ENCODE data around the gene IL19. TPM values are rescaled to one million over a fixed set of nuclear protein-coding genes. Genes with fewer than 3 reads are reported as not detected.

The IL19 gene
- total RNA-seq, 3 donors from 2014 or later, result not detected

DNA sequence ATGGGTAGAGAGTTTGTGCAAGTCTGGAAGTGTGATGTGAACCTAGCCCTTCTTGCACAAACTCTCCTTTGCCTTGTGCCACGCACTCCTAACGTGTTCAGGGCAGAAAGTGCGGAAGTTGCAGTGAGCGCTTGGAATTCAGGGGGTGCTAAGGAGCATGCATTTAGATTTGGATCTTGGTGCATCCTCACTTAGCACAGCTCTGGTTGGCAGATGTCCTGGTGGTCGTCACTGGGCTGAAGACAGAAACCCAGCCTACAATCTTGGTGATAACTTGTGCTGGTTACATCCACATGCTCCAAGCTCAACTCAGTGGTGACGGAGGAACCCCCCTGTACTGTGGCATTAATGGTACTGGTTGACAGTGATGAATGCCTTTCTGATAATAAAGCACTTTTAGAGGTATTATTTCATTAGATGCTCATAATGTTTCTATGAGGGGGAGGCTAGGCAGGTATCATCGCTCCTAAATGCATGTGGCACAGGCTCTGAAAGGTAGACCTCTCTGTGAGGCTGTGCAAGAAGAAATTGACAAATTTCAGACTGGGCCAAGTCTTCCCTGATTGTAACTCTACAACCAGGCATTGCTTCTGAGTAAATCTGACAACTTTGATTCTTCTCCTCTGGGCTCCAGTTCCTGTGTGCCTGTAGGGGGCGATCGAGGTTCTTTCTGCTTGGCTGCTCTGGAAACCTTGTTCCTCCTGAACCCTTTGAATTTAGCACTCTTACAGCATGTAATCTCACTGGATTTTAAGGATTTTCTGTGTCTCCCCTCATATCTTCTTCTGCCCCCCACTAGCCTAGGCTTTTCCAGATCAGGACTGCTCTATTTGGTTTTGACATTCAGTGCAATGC, 45.2 kb upstream of the IL19 start:
- no peak overlapping the region for H3K4me3 ChIP-seq
- TF ChIP-seq, protein P1, sequence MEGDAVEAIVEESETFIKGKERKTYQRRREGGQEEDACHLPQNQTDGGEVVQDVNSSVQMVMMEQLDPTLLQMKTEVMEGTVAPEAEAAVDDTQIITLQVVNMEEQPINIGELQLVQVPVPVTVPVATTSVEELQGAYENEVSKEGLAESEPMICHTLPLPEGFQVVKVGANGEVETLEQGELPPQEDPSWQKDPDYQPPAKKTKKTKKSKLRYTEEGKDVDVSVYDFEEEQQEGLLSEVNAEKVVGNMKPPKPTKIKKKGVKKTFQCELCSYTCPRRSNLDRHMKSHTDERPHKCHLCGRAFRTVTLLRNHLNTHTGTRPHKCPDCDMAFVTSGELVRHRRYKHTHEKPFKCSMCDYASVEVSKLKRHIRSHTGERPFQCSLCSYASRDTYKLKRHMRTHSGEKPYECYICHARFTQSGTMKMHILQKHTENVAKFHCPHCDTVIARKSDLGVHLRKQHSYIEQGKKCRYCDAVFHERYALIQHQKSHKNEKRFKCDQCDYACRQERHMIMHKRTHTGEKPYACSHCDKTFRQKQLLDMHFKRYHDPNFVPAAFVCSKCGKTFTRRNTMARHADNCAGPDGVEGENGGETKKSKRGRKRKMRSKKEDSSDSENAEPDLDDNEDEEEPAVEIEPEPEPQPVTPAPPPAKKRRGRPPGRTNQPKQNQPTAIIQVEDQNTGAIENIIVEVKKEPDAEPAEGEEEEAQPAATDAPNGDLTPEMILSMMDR (IDR thresholded peaks at IDR 0.05), result peak; percentile 40
- intact Hi-C loops (cut with DNase I, micrococcal nuclease), result loop anchor here in 1 of 2 donors (5.0 kb wide), 1 partner anchor 187 kb away; no protein-coding TSS in a partner anchor
- H3K9me3 ChIP-seq, result no peaks in the 10 kb centered on the region
- peaks cover 10% of the 10 kb centered on the region for H3K4me1 ChIP-seq (ENCODE audit: low read depth)
- H3K36me3 ChIP-seq (ENCODE audit: low read depth), result no peaks in the 10 kb centered on the region
- DNase-seq (peak in 1 of 3 donors; percentile 62), ATAC-seq (peak; percentile 64)

DNA sequence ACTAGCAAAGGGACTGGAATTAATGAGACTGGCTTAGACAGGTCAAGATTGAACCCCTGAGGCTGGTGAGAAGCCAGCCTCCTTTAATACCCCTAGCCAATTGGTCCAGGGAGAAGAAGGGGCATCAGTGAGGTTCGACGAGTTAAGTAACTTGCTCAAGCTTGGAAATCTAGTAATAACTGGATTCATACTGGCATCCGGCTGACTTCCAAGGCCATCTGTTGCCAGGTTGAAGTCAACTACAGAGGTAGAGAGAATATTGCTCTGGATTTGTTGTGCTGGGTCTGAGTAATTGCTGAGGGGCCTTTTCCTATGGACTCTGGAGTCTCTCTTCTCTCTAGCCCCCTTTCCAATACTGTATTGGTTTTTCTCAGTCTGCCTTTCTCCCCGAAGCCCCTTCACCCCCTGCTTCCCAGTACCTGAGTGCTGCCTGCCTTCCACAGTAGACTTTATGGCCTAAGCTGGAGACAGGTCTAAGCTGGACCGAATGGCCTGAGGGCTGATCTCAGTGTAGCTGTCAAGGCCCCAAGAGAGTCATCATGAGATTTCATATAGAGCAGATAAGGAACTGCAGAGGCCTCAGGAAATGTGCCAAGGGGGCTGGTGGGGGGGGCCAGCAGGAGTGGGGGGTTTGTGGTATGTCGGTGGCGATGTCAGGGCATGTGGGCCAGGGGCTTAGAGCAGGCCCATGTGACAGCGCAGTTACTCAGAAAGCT, 42.4 kb upstream of the IL19 start:
- H3K9me3 ChIP-seq, result no peaks in the 10 kb centered on the region
- no peak overlapping the region for H3K4me3 ChIP-seq
- ATAC-seq (no peak), DNase-seq (no peak)
- H3K36me3 ChIP-seq (ENCODE audit: low read depth), result peaks cover 8% of the 10 kb centered on the region
- peaks cover 9% of the 10 kb centered on the region for H3K4me1 ChIP-seq (ENCODE audit: low read depth)
- TF ChIP-seq, protein P1 (IDR thresholded peaks at IDR 0.05), result no peak
- intact Hi-C loops (cut with DNase I, micrococcal nuclease), result loop anchor here in 1 of 2 donors (5.0 kb wide), 1 partner anchor 184 kb away; no protein-coding TSS in a partner anchor

DNA sequence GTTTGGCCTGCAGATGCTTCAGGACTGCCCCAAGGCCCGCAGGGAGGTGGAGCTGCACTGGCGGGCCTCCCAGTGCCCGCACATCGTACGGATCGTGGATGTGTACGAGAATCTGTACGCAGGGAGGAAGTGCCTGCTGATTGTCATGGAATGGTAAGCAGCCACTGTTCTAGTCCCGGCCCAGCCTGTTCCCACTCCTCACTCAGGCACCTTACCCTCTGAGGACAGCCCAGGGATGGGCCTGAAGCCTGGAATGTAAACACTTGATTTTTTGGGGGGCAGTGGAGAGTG, 41.9 kb upstream of the IL19 start:
- intact Hi-C loops (cut with DNase I, micrococcal nuclease), result loop anchor here in 1 of 2 donors (5.0 kb wide), 1 partner anchor 184 kb away; no protein-coding TSS in a partner anchor

DNA sequence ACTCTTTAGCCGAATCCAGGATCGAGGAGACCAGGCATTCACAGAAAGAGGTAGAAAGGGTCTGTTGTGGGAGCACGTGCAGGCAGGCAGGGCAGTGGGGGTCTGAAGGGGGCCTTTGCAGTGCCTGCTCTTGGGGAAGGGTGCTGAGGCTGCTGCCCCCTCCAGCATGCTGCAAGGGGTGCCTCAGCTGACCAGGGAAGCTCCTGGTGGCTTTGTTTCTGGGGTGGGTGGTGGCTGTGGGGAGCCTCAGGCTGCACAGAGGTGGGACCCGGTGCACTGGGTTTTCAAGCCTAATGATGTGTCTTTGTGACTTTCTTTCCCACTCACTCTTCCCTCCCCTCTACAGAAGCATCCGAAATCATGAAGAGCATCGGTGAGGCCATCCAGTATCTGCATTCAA, 41.5 kb upstream of the IL19 start:
- DNase-seq (no peak), ATAC-seq (no peak)
- Histone ChIP-seq H3K4me3 (no peak overlapping the region), H3K9me3 (no peaks in the 10 kb centered on the region), H3K36me3 (ENCODE audit: low read depth) (peaks cover 8% of the 10 kb centered on the region), H3K4me1 (ENCODE audit: low read depth) (peaks cover 5% of the 10 kb centered on the region)
- TF ChIP-seq, protein P1 (IDR thresholded peaks at IDR 0.05), result no peak
- intact Hi-C loops (cut with DNase I, micrococcal nuclease), result loop anchor here in 1 of 2 donors (5.0 kb wide), 1 partner anchor 183 kb away; no protein-coding TSS in a partner anchor

More for the DNA sequence above, 41.9 kb upstream of the IL19 start:
- H3K4me1 ChIP-seq (ENCODE audit: low read depth), result peaks cover 5% of the 10 kb centered on the region
- no peak for ATAC-seq
- TF ChIP-seq, protein P1 (IDR thresholded peaks at IDR 0.05), result no peak
- H3K36me3 ChIP-seq (ENCODE audit: low read depth), result peaks cover 8% of the 10 kb centered on the region
- no peak for DNase-seq
- no peak overlapping the region for H3K4me3 ChIP-seq
- no peaks in the 10 kb centered on the region for H3K9me3 ChIP-seq

DNA sequence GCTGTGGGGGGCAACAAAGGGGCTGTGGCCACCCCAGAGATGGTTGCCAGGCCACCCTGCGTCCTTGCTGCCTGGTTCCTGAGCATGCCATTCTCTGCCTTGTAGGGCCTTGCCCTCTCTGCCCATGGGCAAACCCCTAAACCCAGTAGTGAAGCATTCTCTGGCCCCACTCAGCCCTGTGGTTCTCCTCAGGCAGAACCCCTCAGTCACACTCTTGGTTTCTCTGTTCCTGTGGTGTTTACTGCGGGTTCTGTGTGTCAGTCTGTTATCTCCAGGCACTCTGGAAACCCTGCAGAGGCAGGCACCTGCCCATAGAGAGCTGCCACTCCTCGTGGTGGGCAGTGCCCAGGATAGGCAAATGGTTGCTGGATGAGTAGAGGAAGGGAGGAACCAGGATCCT, 41.1 kb upstream of the IL19 start:
- Histone ChIP-seq H3K9me3 (no peaks in the 10 kb centered on the region), H3K4me3 (no peak overlapping the region), H3K4me1 (ENCODE audit: low read depth) (peaks cover 3% of the 10 kb centered on the region), H3K36me3 (ENCODE audit: low read depth) (peaks cover 8% of the 10 kb centered on the region)
- no peak for DNase-seq
- intact Hi-C loops (cut with DNase I, micrococcal nuclease), result loop anchor here in 1 of 2 donors (5.0 kb wide), 1 partner anchor 183 kb away; no protein-coding TSS in a partner anchor
- TF ChIP-seq, protein P1 (IDR thresholded peaks at IDR 0.05), result no peak
- ATAC-seq, result no peak
